H1 (cell line): ENCODE results near the gene KRTAP29-1. TPM values are rescaled to one million over a fixed set of nuclear protein-coding genes. Genes with fewer than 3 reads are reported as not detected.

Experiments used
- CTCF ChIA-PET: fragments of 300-600 bp; sonication (Branson Sonifier 250); formaldehyde crosslinking; loops from one replicate; lab custom pipeline; 2021; ENCODE audit not compliant: partially characterized antibody; lab: Charles Lee
- POLR2A ChIA-PET: fragments of 300-600 bp; sonication (Branson Sonifier 250); formaldehyde crosslinking; loops from one replicate; lab custom pipeline; 2021; ENCODE audit warnings: inconsistent platforms; ENCODE audit not compliant: partially characterized antibody; lab: Charles Lee
- DNase-seq, 2 experiments: peaks; one replicate each; pipeline versions ENCODE4 v3.0.0 to v3.0.0-alpha.2; 2010 to 2022; ENCODE audit warnings: low spot score in 2 of 2, low read depth in 1 of 2, mixed read lengths in 1 of 2
- FAIRE-seq: peaks from 2 replicates; lab custom pipeline; 2011; peaks lifted over from hg19 to GRCh38; lab: Jason Lieb, UNC
- H2AFZ ChIP-seq: 2 replicates; pipeline ENCODE4 v1.8.1; 2012; ENCODE audit warnings: low read length, inconsistent platforms
- H2AK5ac ChIP-seq: 2 replicates; pipeline ENCODE4 v1.6.1; 2013; ENCODE audit warnings: low read depth, low read length
- H2BK120ac ChIP-seq: replicated peaks from 2 replicates; pipeline ENCODE3; 2013; ENCODE audit warnings: low read depth, low read length, inconsistent platforms
- H2BK12ac ChIP-seq: 2 replicates; pipeline ENCODE4 v1.6.1; 2013; ENCODE audit warnings: low read depth, low read length
- H2BK15ac ChIP-seq: 2 replicates; pipeline ENCODE4 v1.6.1; 2013; ENCODE audit warnings: low read length
- H2BK20ac ChIP-seq: 2 replicates; pipeline ENCODE4 v1.6.1; 2013; ENCODE audit warnings: low read length
- H2BK5ac ChIP-seq: 2 replicates; pipeline ENCODE4 v1.6.1; 2013; ENCODE audit warnings: low read depth, low read length
- H3K14ac ChIP-seq: 2 replicates; pipeline ENCODE4 v1.6.1; 2013; ENCODE audit warnings: inconsistent platforms; ENCODE audit not compliant: insufficient read length
- H3K18ac ChIP-seq: 2 replicates; pipeline ENCODE4 v1.6.1; 2013; ENCODE audit warnings: low read length; ENCODE audit errors: extremely low read depth
- H3K23ac ChIP-seq: 2 replicates; pipeline ENCODE4 v1.6.1; 2013; ENCODE audit warnings: inconsistent platforms; ENCODE audit not compliant: insufficient read length
- H3K23me2 ChIP-seq: 2 replicates; pipeline ENCODE4 v1.6.1; 2013; ENCODE audit warnings: low read depth, low read length
- H3K27ac ChIP-seq: 2 replicates; pipeline ENCODE4 v1.6.1; 2011; ENCODE audit warnings: low read depth, low read length, inconsistent platforms
- H3K27me3 ChIP-seq, 4 experiments: replicated peaks in 1 of 4; 1 replicate in 1 of 4; 2 replicates in 3 of 4; pipeline versions ENCODE4 v1.6.1 to v1.8.1; 2011 to 2013; ENCODE audit warnings: low read length in 3 of 4, mild to moderate bottlenecking in 3 of 4, inconsistent platforms in 2 of 4, mixed read lengths in 2 of 4, moderate library complexity in 1 of 4; ENCODE audit not compliant: control insufficient read depth in 3 of 4, insufficient read depth in 3 of 4; ENCODE audit errors: extremely low read depth in 1 of 4
- H3K36me3 ChIP-seq, 4 experiments: 2 replicates each; pipeline versions ENCODE4 v1.6.1 to v1.8.1; 2011 to 2013; ENCODE audit warnings: mild to moderate bottlenecking in 4 of 4, low read length in 3 of 4, moderate library complexity in 2 of 4, control low read depth in 1 of 4, inconsistent platforms in 1 of 4; ENCODE audit not compliant: insufficient read depth in 4 of 4, control insufficient read depth in 2 of 4
- H3K4ac ChIP-seq: replicated peaks from 2 replicates; pipeline ENCODE3; 2013; ENCODE audit warnings: low read length, low read depth, mixed read lengths, inconsistent platforms; ENCODE audit not compliant: insufficient read length
- H3K4me1 ChIP-seq, 4 experiments: replicated peaks in 1 of 4; 1 replicate in 1 of 4; 2 replicates in 3 of 4; pipeline versions ENCODE4 v1.6.1 to v1.8.1; 2011 to 2013; ENCODE audit warnings: low read length in 3 of 4, inconsistent platforms in 2 of 4, mixed read lengths in 1 of 4; ENCODE audit not compliant: insufficient read depth in 4 of 4, control insufficient read depth in 3 of 4
- H3K4me2 ChIP-seq, 2 experiments: 2 replicates each; pipeline versions ENCODE4 v1.6.1 to v1.8.1; 2011 to 2013; ENCODE audit warnings: low read depth in 2 of 2, low read length in 2 of 2, control low read depth in 1 of 2, inconsistent platforms in 1 of 2, mild to moderate bottlenecking in 1 of 2; ENCODE audit not compliant: insufficient read depth in 1 of 2
- H3K4me3 ChIP-seq, 4 experiments: fragments of 200-600, 300-600 bp in 1 of 4; sonication (generic), shearing (Covaris generic), sonication (Bioruptor Twin) in 1 of 4; 2 replicates each; pipeline versions ENCODE4 v1.5.1 to v1.8.1; 2011 to 2016; ENCODE audit warnings: low read length in 4 of 4, low read depth in 3 of 4, control low read depth in 2 of 4, inconsistent platforms in 2 of 4, mild to moderate bottlenecking in 2 of 4, mixed read lengths in 1 of 4, moderate library complexity in 1 of 4; ENCODE audit not compliant: insufficient read depth in 2 of 4; ENCODE audit errors: extremely low read depth in 1 of 4
- H3K56ac ChIP-seq: replicated peaks from 2 replicates; pipeline ENCODE3; 2013; ENCODE audit warnings: low read depth, mild to moderate bottlenecking, mixed read lengths, low read length, inconsistent platforms; ENCODE audit not compliant: insufficient read length
- H3K79me1 ChIP-seq: 2 replicates; pipeline ENCODE4 v1.6.1; 2013; ENCODE audit warnings: low read depth, low read length, control low read depth
- H3K79me2 ChIP-seq, 2 experiments: 2 replicates each; pipeline versions ENCODE4 v1.6.1 to v1.8.1; 2012 to 2013; ENCODE audit warnings: low read length in 2 of 2, mild to moderate bottlenecking in 2 of 2, inconsistent platforms in 1 of 2; ENCODE audit not compliant: insufficient read depth in 2 of 2, control insufficient read depth in 1 of 2
- H3K9ac ChIP-seq, 4 experiments: replicated peaks in 1 of 4; 1 replicate in 1 of 4; 2 replicates in 3 of 4; pipeline versions ENCODE4 v1.6.1 to v1.8.1; 2011 to 2013; ENCODE audit warnings: low read depth in 3 of 4, low read length in 3 of 4, control low read depth in 2 of 4, mild to moderate bottlenecking in 2 of 4, moderate library complexity in 2 of 4, inconsistent platforms in 1 of 4; ENCODE audit errors: extremely low read depth in 1 of 4
- H3K9me3 ChIP-seq, 2 experiments: 2 replicates each; pipeline versions ENCODE4 v1.6.1 to v1.8.1; 2012 to 2013; ENCODE audit warnings: mild to moderate bottlenecking in 2 of 2, moderate library complexity in 2 of 2, control low read depth in 1 of 2, inconsistent platforms in 1 of 2, low read depth in 1 of 2, low read length in 1 of 2, mixed read lengths in 1 of 2; ENCODE audit not compliant: insufficient read depth in 2 of 2
- H4K20me1 ChIP-seq, 2 experiments: replicated peaks in 1 of 2; 2 replicates each; pipeline versions ENCODE3 to v1.8.1; 2011 to 2013; ENCODE audit warnings: inconsistent platforms in 2 of 2, low read length in 2 of 2, mild to moderate bottlenecking in 1 of 2; ENCODE audit not compliant: insufficient read depth in 2 of 2, control insufficient read depth in 1 of 2
- H4K5ac ChIP-seq: 2 replicates; pipeline ENCODE4 v1.6.1; 2013; ENCODE audit warnings: low read length, low read depth, mixed read lengths, inconsistent platforms; ENCODE audit not compliant: insufficient read length
- H4K8ac ChIP-seq: 2 replicates; pipeline ENCODE4 v1.8.0; 2013; ENCODE audit warnings: mild to moderate bottlenecking, moderate library complexity, low read length, inconsistent platforms; ENCODE audit not compliant: insufficient read depth; ENCODE audit errors: extremely low read depth
- H4K91ac ChIP-seq: replicated peaks from 2 replicates; pipeline ENCODE3; 2013; ENCODE audit warnings: low read length, mixed read lengths, inconsistent platforms; ENCODE audit not compliant: insufficient read length
- EZH2 ChIP-seq: fragments of 200-600 bp; sonication (generic); IDR thresholded peaks from 2 replicates; pipeline ENCODE4 v1.7.1; 2012; ENCODE audit warnings: low read depth, mild to moderate bottlenecking, moderate library complexity, low read length, inconsistent platforms; ENCODE audit not compliant: severe bottlenecking
- GABPA ChIP-seq: IDR thresholded peaks from 2 replicates; pipeline ENCODE4 v1.6.1; 2011; ENCODE audit warnings: mild to moderate bottlenecking, low read length, moderate library complexity, borderline replicate concordance; ENCODE audit not compliant: insufficient read depth
- SIX5 ChIP-seq: IDR thresholded peaks from 2 replicates; pipeline ENCODE4 v1.6.1; 2011; ENCODE audit warnings: mild to moderate bottlenecking, low read depth, low read length
- TAF1 ChIP-seq: IDR thresholded peaks from 2 replicates; pipeline ENCODE4 v1.6.1; 2011; ENCODE audit warnings: mild to moderate bottlenecking, low read depth, low read length
- WGBS, 2 experiments: shearing (Covaris generic) in 1 of 2; methylation state at CpG; one replicate each; pipeline versions ENCODE4 v1.1.6 to v1.1.7; 2013 to 2015; ENCODE audit warnings: low lambda C conversion rate in 2 of 2, mixed read lengths in 2 of 2, inconsistent platforms in 1 of 2, low coverage in 1 of 2, missing lambda C conversion rate in 1 of 2; ENCODE audit not compliant: insufficient replicate concordance in 2 of 2, insufficient coverage in 1 of 2, insufficient read length in 1 of 2; ENCODE audit errors: extremely low coverage in 1 of 2, missing lambda C conversion rate in 1 of 2; 5-methylcytosine and 5-hydroxymethylcytosine counted together
- polyA plus RNA-seq, 7 experiments: library from polyadenylated mRNA; depleted of rRNA in 3 of 7; stranded (reverse) in 5 of 7; unstranded in 2 of 7; fragments of >200 nt in 5 of 7; fragments of 200-250 nt in 2 of 7; gene quantifications; 1 replicate in 5 of 7; 2 replicates in 1 of 7; 4 replicates in 1 of 7; pipeline versions ENCODE4 v1.2.1 to v1.2.3, GENCODE V29; 2011 to 2013; ENCODE audit warnings: missing spikeins in 2 of 7, mixed read lengths in 2 of 7
- total RNA-seq: library from RNA; stranded (reverse); fragmentation: NEBNext Ultra II Directional; extraction: Animal tissue kit (Norgen Biotek cat#: 25700); gene quantifications from 2 replicates; pipeline ENCODE4 v1.2.1, GENCODE V29; 2021

KRTAP29-1 gene
- total and polyA plus RNA-seq, 2 of the 8 experiments (the other 6 are each of a cell fraction or from before 2014, with no cell fraction given): not detected

DNA sequence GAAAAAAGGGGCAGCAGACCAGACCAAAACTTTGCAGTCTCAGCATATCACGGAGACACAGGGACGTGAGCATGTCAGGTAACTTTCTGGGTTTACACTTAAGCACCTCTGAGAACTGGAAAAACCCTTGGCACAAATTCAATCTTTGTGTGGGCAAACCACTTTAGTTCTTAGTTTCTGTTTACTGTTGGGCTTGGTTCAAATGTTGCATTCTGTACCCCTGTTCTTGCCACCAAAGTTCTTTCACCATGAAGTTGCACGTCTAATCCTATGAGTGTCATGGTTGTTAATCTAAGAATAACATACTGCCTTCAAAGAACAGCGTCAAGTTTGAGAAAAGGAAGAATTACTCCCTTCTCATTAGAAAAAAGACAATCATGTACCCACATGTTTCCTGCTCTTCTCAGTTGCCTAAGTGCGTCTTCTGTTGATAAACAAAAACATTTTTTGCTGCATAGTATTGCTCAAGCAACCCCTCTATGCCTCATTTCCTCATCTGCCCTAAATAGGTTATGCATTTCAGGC is 36.4 kb upstream of the KRTAP29-1 start:
- FAIRE-seq (no peak), DNase-seq (peak in 1 of 2 experiments; percentile 3)
- 97% methylated on average over 5 of the region's 5 CpGs; no CpG with 5 or more reads in 1 of the 2 experiments for WGBS, 2 experiments
- POLR2A ChIA-PET: no interaction called here
- no peaks in the 10 kb centered on the region for H3K79me2 ChIP-seq
- no peaks in the 10 kb centered on the region for H3K23me2 ChIP-seq
- TF ChIP-seq SIX5 (no peak), GABPA (no peak), EZH2 (no peak), TAF1 (no peak)
- H3K27me3 ChIP-seq: no peaks in the 10 kb centered on the region
- no peak overlapping the region for H2AK5ac ChIP-seq
- H3K23ac ChIP-seq: no peak overlapping the region
- no peaks in the 10 kb centered on the region for H4K20me1 ChIP-seq
- no peak overlapping the region for H3K4me3 ChIP-seq
- no peaks in the 10 kb centered on the region for H3K79me1 ChIP-seq
- no peak overlapping the region for H3K4ac ChIP-seq
- no peak overlapping the region for H3K4me2 ChIP-seq
- no peak overlapping the region for H2BK20ac ChIP-seq
- H2AFZ ChIP-seq: no peak overlapping the region
- H3K4me1 ChIP-seq: no peaks in the 10 kb centered on the region
- no peak overlapping the region for H2BK5ac ChIP-seq
- no peak overlapping the region for H3K56ac ChIP-seq
- no peak overlapping the region for H2BK15ac ChIP-seq
- no peak overlapping the region for H3K14ac ChIP-seq
- H4K8ac ChIP-seq: no peak overlapping the region
- H3K27ac ChIP-seq: no peak overlapping the region
- H2BK120ac ChIP-seq: no peak overlapping the region
- CTCF ChIA-PET: interaction anchor here (1.0 to 1.5 kb wide), 5 partner anchors 9 to 210 kb away, joined by 3 to 6 read pairs (median 3); no protein-coding TSS in a partner anchor
- no peak overlapping the region for H2BK12ac ChIP-seq
- no peak overlapping the region for H3K18ac ChIP-seq
- H4K5ac ChIP-seq: no peak overlapping the region
- no peaks in the 10 kb centered on the region for H3K36me3 ChIP-seq
- no peak overlapping the region for H3K9ac ChIP-seq
- no peak overlapping the region for H4K91ac ChIP-seq
- H3K9me3 ChIP-seq: peaks cover 0 to 10% of the 10 kb centered on the region in 2 experiments; a peak in 2 of 4 replicates
